Astrocyte (in vitro differentiated cells and primary cell): Measurements from ENCODE around the gene MGAT5. TPM values are rescaled to one million over a fixed set of nuclear protein-coding genes. Genes with fewer than 3 reads are reported as not detected.

Source experiments
- DNase-seq: peaks from one replicate; pipeline ENCODE4 v3.0.0-alpha.2; 2010; ENCODE audit warnings: low read depth
- FAIRE-seq: peaks from 2 replicates; lab custom pipeline; 2011; peaks lifted over from hg19 to GRCh38; lab: Jason Lieb, UNC
- H2AFZ ChIP-seq: 2 replicates; pipeline ENCODE4 v1.6.0; 2012; ENCODE audit warnings: low read depth, low read length, inconsistent platforms
- H3K27ac ChIP-seq: 2 replicates; pipeline ENCODE4 v1.5.1; 2011; ENCODE audit warnings: low read depth, low read length, inconsistent platforms
- H3K27me3 ChIP-seq: 2 replicates; pipeline ENCODE4 v1.6.0; 2011; ENCODE audit warnings: low read length, inconsistent platforms; ENCODE audit not compliant: insufficient read depth
- H3K36me3 ChIP-seq: 2 replicates; pipeline ENCODE4 v1.5.1; 2011; ENCODE audit warnings: low read length, inconsistent platforms; ENCODE audit not compliant: insufficient read depth
- H3K4me1 ChIP-seq: 2 replicates; pipeline ENCODE4 v1.5.1; 2011; ENCODE audit warnings: low read length, inconsistent platforms; ENCODE audit not compliant: insufficient read depth
- H3K4me2 ChIP-seq: 2 replicates; pipeline ENCODE4 v1.6.0; 2012; ENCODE audit warnings: low read length, inconsistent platforms
- H3K4me3 ChIP-seq: 2 replicates; pipeline ENCODE4 v1.5.1; 2011; ENCODE audit warnings: low read depth, mild to moderate bottlenecking, low read length, inconsistent platforms; ENCODE audit not compliant: insufficient read depth
- H3K79me2 ChIP-seq: 2 replicates; pipeline ENCODE4 v1.6.0; 2012; ENCODE audit warnings: mild to moderate bottlenecking, low read length, inconsistent platforms; ENCODE audit not compliant: insufficient read depth
- H3K9ac ChIP-seq: 2 replicates; pipeline ENCODE4 v1.6.0; 2012; ENCODE audit warnings: mild to moderate bottlenecking, low read length, inconsistent platforms
- H3K9me3 ChIP-seq: 2 replicates; pipeline ENCODE4 v1.5.1; 2012; ENCODE audit warnings: low read depth, mild to moderate bottlenecking, low read length, inconsistent platforms; ENCODE audit not compliant: insufficient read depth
- H4K20me1 ChIP-seq: 2 replicates; pipeline ENCODE4 v1.6.0; 2012; ENCODE audit warnings: low read length, inconsistent platforms; ENCODE audit not compliant: insufficient read depth
- H3K27ac Mint-ChIP-seq: one replicate; pipeline ENCODE4 v1.8.0; 2021; ENCODE audit warnings: mild to moderate bottlenecking, mixed read lengths; ENCODE audit not compliant: unreplicated experiment
- H3K27me3 Mint-ChIP-seq: one replicate; pipeline ENCODE4 v1.8.0; 2021; ENCODE audit warnings: low read depth, mixed read lengths; ENCODE audit not compliant: unreplicated experiment
- H3K36me3 Mint-ChIP-seq: one replicate; pipeline ENCODE4 v1.8.0; 2021; ENCODE audit warnings: low read depth, mixed read lengths; ENCODE audit not compliant: unreplicated experiment
- H3K4me1 Mint-ChIP-seq: one replicate; pipeline ENCODE4 v1.8.0; 2021; ENCODE audit warnings: low read depth, mixed read lengths; ENCODE audit not compliant: unreplicated experiment
- H3K4me3 Mint-ChIP-seq: one replicate; pipeline ENCODE4 v1.8.0; 2021; ENCODE audit warnings: mild to moderate bottlenecking, moderate library complexity, mixed read lengths; ENCODE audit not compliant: unreplicated experiment
- H3K9me3 Mint-ChIP-seq: one replicate; pipeline ENCODE4 v1.8.0; 2021; ENCODE audit warnings: mild to moderate bottlenecking, mixed read lengths; ENCODE audit not compliant: unreplicated experiment
- CTCF ChIP-seq: IDR thresholded peaks from 2 replicates; pipeline ENCODE4 v1.5.1; 2011; ENCODE audit warnings: low read depth, mild to moderate bottlenecking, inconsistent platforms, low read length, moderate library complexity; ENCODE audit not compliant: insufficient read depth
- EZH2 ChIP-seq: IDR thresholded peaks from 2 replicates; pipeline ENCODE4 v1.6.1; 2012; ENCODE audit warnings: mild to moderate bottlenecking, low read length, inconsistent platforms; ENCODE audit not compliant: insufficient read depth
- total RNA-seq: library from RNA; stranded (reverse); gene quantifications from 2 replicates; pipeline ENCODE4 v1.2.1, GENCODE V29; 2021

The MGAT5 gene
- total RNA-seq, 1 donor from 2014 or later: 80.2 TPM

GRCh38 chr2:134247679-134248078, 6.2 kb upstream of the MGAT5 start:
- Histone ChIP-seq H3K4me2 (no peak overlapping the region), H3K9me3 (no peaks in the 10 kb centered on the region), H3K9ac (no peak overlapping the region), H3K36me3 (no peaks in the 10 kb centered on the region), H3K4me1 (no peaks in the 10 kb centered on the region), H3K27me3 (no peaks in the 10 kb centered on the region), H3K79me2 (peaks cover 15% of the 10 kb centered on the region), H3K27ac (no peak overlapping the region), H3K4me3 (no peak overlapping the region), H2AFZ (no peak overlapping the region), H4K20me1 (peaks cover 43% of the 10 kb centered on the region)
- H3K36me3 Mint-ChIP-seq: peaks cover 3% of the 10 kb centered on the region
- no peaks in the 10 kb centered on the region for H3K27me3 Mint-ChIP-seq
- TF ChIP-seq CTCF: no peak
- TF ChIP-seq EZH2: no peak
- FAIRE-seq (no peak), DNase-seq (no peak)
- peaks cover 19% of the 10 kb centered on the region for H3K4me1 Mint-ChIP-seq
- H3K9me3 Mint-ChIP-seq: no peaks in the 10 kb centered on the region
- no peak overlapping the region for H3K4me3 Mint-ChIP-seq
- H3K27ac Mint-ChIP-seq: no peak overlapping the region

- H2AFZ ChIP-seq: no peak overlapping the region
- DNase-seq: no peak
- no peak for FAIRE-seq
- Mint-ChIP-seq H3K36me3 (peaks cover 7% of the 10 kb centered on the region), H3K27me3 (no peaks in the 10 kb centered on the region), H3K27ac (no peak overlapping the region), H3K9me3 (no peaks in the 10 kb centered on the region), H3K4me1 (peaks cover 18% of the 10 kb centered on the region), H3K4me3 (no peak overlapping the region)
- peaks cover 15% of the 10 kb centered on the region for H3K79me2 ChIP-seq
- H3K27me3 ChIP-seq: no peaks in the 10 kb centered on the region
- no peaks in the 10 kb centered on the region for H3K9me3 ChIP-seq
- no peaks in the 10 kb centered on the region for H3K4me1 ChIP-seq
- no peak overlapping the region for H3K4me2 ChIP-seq
- peaks cover 36% of the 10 kb centered on the region for H4K20me1 ChIP-seq
- H3K9ac ChIP-seq: no peak overlapping the region
- H3K4me3 ChIP-seq: no peak overlapping the region
- no peak for TF ChIP-seq EZH2
- TF ChIP-seq CTCF: no peak
- H3K27ac ChIP-seq: no peak overlapping the region
- no peaks in the 10 kb centered on the region for H3K36me3 ChIP-seq
Observed at GRCh38 chr2:134248913-134249312, 5.0 kb upstream of the MGAT5 start.

GRCh38 chr2:134249755-134250154, 4.1 kb upstream of the MGAT5 start:
- H3K27me3 Mint-ChIP-seq: no peaks in the 10 kb centered on the region
- DNase-seq: no peak
- Histone ChIP-seq H3K4me1 (no peaks in the 10 kb centered on the region), H3K27ac (no peak overlapping the region), H3K79me2 (peaks cover 15% of the 10 kb centered on the region), H2AFZ (no peak overlapping the region), H3K4me2 (no peak overlapping the region), H4K20me1 (peaks cover 30% of the 10 kb centered on the region), H3K9ac (no peak overlapping the region), H3K36me3 (no peaks in the 10 kb centered on the region), H3K9me3 (no peaks in the 10 kb centered on the region), H3K27me3 (no peaks in the 10 kb centered on the region), H3K4me3 (no peak overlapping the region)
- TF ChIP-seq CTCF (no peak), EZH2 (no peak)
- H3K36me3 Mint-ChIP-seq: peaks cover 11% of the 10 kb centered on the region
- FAIRE-seq: no peak
- no peaks in the 10 kb centered on the region for H3K9me3 Mint-ChIP-seq
- H3K4me1 Mint-ChIP-seq: peaks cover 18% of the 10 kb centered on the region
- no peak overlapping the region for H3K4me3 Mint-ChIP-seq
- no peak overlapping the region for H3K27ac Mint-ChIP-seq
